ENCODE results near the gene LRFN4.

LRFN4 gene

DNA sequence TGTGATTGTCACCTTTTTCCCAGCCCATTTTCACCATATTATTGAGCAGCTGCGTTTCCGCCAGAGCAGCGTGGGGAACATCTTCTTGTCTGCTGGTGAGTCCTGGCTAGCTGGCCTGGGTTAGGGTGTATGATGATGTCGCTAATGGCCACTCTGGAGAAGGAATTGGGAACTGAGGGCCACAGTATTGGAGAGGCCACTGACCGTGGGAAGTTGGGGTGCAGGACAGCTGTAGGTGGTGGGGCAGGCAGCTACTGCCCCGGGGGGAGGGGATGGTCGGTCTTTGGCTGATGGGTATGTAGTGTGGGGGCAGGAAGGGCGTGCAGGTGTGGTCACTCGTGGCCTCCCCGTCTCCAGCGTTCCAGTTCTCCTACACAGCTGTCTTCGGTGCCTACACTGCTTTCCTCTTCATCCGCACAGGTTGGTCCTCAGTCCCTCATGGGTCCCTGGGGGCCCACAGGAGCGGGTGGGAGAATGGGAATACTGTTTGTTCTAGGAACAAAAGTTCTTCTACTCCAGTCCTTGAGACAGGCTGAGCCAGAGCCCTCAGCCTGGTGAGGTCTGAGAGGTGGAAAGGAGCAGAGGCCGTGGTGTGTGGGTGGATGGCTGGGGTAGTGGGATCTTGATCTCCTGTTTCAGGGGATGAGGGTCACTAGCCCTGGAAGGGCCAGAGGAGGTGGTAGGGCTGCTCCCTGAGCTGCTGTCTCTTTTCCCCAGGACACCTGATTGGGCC lies 11.6 kb upstream of the LRFN4 start:
- no peak for DNase-seq (ENCODE audit: low read depth)

DNA sequence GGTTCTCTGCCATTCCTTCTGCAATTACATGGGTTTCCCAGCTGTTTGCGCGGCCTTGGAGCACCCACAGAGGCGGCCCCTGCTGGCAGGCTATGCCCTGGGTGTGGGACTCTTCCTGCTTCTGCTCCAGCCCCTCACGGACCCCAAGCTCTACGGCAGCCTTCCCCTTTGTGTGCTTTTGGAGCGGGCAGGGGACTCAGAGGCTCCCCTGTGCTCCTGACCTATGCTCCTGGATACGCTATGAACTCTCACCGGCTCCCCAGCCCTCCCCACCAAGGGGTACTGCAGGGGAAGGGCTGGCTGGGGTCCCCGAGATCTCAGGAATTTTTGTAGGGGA lies 11.0 kb upstream of the LRFN4 start:
- DNase-seq (ENCODE audit: low read depth) = no peak

DNA sequence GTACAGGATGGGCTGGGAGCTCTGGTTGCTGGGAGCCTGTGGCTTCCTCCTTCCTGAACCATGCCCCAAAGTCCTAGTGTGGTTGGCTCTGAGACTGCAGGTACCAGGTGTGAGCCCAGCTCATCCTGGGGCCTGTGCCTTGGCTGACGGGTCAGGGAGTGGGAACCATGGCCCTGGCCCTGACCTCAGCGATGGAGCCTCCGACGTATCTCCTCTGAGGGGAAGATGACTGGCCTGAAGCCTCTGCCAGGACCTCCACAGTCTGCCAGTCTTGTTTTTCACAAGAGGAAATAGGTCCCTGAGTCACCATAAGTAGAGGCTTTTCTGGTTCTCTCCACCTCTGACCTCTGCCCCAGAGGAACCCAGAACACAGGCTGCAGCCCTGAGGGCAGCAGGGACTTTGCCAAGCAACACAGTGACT lies 10.2 kb upstream of the LRFN4 start:
- DNase-seq (ENCODE audit: low read depth) = no peak

DNA sequence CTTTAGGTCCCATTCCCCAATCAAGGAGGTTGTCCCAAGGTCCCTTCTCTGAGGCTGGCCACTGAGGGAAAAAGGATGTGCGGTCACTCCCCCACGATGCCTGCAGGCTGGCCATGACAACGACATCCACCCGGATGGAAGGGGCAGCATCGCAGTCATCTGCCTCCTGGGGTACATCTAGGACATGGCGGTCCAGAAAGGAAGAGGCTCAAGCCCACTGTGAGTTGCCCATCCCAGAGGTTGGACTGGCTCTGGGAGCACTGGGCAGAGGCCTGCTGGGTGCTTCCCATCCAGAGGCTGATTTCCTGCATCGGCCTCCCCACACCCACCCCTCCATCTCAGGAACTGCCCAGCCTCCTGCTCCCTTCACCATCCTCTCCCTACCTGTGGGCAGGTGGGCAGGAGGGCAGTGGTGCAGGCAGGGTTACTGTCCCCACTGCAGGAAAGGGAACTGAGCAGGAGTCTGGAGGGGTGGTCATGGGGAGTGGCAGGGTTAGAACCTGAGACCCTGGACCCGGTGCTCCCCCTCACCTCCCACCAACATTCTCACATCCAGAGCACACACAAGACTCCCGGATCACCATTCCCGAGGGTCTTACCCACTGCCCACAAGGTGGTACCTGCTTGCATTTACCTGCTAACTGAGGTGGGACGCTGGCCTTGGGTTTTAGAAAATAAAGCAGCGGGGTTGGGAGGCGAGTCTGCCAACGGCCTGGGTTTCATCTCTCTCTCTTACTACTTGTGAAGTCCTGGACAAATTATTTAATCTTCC lies 9.2 kb upstream of the LRFN4 start:
- DNase-seq (ENCODE audit: low read depth) = no peak

DNA sequence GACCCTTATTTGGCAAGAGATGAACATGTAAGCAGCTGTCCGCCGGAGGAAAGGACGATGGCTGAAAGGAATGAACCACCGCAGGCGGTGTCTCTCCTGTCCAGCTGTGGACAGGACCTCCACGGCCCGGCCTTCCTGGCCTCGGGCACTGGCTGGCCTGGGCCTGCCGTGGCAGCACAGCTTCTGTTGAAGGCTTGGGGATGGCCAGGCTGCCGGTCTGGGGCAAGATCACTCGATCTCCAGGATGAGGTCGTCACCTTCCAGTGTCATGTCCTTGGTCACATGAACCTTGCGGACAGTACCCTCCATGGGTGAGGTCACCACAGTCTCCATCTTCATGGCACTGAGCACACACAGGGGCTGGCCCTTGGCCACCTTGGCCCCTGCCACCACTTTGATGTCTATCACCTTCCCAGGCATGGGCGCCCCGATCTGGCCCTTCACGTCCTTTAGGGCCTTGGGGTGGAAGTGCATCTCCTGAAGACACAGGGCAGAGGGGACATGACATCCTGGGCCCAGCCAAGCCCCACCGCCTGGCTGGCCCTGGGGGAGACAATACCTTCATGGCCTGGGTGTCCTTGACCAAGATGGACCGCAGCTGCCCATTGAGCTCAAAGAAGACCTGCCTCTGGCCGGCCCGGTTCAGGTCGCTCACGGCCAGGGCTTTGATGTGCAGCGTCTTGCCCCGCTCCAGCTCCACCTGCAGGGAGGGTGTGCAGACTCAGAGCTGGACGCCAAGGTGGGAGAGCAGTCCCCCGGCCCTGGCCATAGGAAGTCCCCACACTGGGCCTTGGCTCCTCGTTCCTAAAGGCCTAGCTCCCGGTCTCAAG lies 8.0 kb upstream of the LRFN4 start:
- no peak for DNase-seq (ENCODE audit: low read depth)

DNA sequence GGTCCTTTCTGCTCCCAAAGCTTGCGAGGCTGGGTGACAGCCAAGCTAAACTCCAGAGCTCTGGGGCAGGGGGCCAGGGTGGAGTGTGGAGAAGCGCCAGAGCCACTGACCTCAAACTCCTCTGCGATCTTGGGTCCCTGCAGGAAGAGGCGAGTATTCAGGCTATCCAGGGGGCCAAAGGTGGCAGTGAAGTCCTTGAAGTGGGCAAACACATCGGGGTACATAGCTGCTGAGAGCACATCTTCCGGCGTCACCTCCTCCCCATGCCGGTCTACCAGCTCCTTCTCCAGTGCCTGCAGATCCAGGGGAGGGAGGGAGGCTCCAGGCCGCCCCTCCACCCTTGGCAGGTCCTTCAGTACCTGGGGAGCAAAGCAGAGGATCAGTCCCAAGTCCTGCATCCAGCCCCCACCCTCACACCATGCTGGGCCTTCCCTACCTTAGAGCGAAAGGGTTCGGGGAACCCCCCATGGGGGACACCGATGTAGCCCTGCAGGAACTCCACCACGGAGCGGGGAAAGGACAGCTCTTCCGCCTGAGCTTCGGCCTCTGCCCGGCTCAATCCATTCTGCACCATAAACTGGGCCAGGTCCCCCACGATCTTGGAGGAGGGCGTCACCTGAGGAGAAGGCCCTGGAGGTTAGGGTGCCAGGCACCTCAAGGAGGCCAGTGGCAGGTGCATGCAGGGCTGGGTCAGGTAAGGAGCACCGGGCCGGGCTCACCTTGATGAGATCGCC lies 7.2 kb upstream of the LRFN4 start:
- no peak for DNase-seq (ENCODE audit: low read depth)

DNA sequence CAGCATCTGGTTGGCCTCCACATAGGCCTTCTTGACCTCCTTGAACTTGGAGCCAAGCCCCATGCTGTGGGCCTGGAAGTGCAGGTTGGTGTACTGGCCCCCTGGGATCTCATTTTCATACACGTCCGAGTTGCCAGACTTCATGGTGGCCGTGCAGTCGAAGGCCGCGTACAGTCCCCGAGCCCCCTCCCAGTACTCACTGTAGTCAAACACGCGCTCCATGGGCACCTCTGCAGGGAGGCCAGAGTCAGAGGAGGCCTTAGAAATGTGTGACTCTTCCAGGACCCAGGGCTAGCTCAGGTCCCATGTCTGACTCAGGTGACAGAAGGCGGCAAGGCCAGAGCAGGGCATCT lies 6.7 kb upstream of the LRFN4 start:
- DNase-seq (ENCODE audit: low read depth) = no peak

DNA sequence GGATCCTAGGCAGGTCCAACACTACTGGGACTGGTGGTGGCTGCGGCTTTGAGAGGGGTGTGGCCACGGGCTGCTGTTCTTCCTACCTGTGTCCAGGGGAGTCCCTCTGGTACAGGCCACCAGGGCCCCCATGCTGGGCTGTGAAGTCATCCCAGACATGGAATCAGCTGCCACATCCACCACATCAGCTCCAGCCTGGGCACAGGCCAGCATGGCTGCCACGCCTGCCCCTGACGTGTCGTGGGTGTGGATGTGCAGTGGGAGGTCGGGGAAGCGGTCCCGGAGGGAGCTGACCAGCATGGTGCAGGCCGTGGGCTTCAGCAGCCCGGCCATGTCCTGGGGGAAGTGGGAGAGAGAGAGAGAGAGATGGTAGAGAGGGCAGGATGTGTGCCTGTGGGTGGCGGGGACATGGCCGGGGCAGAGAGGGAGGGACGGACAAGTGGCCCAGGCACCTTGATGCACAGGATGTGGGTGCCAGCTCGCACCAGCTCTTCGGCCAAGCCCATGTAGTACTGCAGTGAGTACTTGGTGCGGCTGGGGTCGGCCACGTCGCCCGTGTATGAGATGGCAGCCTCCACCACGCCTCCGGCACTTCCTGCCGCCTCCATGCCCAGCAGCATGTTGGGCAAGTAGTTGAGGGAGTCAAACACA lies 6.2 kb upstream of the LRFN4 start:
- no peak for DNase-seq (ENCODE audit: low read depth)

DNA sequence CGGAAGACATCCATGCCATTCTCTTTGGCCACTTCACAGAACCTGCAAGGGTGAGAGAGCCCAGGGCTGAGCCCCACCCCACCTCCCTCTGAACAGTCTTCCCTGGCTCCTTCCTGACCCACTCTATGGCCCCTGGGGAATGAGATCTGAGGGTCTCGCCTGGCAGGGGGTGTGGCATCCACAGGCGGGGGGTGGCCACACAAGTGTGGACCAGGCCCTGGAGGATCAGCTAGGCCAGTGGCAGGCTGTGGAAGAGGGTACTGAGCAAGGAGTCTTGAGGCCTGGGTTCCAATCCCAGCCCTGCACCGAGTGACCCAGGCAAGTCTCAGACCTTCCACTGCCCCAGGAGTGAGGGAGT lies 5.6 kb upstream of the LRFN4 start:
- no peak for DNase-seq (ENCODE audit: low read depth)

DNA sequence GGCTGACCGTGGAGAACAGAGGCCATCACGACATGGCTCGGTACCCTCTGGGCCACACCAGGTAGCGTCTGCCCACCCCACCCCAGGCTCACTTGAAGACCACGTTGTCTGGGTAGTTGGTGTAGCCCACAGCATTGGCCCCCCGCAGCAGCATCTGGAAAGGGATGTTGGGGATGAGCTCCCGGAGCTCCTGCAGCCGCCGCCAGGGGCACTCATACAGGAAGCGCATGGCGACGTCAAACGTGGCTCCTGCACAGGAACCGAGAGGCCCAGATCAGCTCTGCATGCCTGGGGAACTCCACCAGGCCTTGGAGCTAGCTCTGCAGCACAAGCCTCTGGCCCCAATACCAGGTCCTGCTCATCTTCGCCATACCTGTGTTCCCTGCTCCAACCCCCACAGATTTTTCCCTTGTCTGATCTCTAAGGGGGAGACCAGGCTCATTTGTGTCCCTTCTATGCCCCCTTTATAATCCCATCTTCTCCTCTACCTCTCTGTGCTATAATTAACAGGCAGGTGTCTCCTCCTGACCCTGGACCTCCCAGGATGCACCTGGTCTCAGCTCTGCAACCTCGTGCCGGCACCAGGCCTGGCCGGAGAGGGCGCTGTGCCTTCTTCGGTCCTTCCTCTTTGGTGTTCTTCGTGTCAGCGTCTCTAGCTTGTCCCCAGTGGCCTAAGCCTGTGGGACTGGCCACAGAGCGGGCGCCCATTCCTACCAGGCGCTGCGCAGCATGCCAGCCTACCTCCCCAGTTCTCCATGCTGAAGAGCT lies 5.0 kb upstream of the LRFN4 start:
- DNase-seq (ENCODE audit: low read depth) = no peak

DNA sequence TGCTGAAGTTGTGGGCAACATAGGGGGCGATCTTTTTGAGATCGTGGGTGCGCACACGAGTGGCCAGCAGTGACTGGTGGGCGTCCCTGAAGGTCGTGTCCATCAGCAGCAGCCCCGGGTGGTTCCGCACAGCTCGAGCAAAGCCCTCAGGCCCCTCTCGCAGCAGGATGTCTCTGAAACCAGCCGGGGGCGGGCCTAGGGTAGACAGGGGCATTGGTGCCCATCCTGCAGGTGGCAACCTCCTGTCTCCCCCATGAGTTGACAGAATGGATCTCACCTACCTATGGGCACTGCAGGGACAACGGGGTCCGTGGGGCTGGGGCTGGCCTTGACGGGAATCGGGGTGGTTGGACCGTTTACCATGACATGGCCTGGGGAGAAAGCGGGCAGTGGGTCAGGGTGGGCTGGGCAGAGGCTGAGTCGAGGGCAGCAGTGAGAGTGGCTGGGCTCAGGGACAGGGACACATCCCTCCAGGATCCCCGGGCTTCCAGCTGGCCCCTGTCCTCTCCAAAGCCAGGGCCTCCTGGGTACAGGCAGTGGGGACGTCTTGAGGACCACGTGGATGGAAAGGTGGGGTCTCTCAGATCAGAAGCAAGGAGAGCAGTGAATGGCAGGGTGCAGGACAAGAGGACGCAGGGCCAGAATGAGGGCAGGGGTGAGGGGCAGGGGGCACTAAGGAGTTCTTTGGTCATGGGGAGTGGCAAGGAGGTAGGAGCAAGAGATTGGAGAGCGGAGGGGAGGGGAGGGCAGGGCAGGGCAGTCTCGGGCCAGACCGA lies 4.2 kb upstream of the LRFN4 start:
- no peak for DNase-seq (ENCODE audit: low read depth)

DNA sequence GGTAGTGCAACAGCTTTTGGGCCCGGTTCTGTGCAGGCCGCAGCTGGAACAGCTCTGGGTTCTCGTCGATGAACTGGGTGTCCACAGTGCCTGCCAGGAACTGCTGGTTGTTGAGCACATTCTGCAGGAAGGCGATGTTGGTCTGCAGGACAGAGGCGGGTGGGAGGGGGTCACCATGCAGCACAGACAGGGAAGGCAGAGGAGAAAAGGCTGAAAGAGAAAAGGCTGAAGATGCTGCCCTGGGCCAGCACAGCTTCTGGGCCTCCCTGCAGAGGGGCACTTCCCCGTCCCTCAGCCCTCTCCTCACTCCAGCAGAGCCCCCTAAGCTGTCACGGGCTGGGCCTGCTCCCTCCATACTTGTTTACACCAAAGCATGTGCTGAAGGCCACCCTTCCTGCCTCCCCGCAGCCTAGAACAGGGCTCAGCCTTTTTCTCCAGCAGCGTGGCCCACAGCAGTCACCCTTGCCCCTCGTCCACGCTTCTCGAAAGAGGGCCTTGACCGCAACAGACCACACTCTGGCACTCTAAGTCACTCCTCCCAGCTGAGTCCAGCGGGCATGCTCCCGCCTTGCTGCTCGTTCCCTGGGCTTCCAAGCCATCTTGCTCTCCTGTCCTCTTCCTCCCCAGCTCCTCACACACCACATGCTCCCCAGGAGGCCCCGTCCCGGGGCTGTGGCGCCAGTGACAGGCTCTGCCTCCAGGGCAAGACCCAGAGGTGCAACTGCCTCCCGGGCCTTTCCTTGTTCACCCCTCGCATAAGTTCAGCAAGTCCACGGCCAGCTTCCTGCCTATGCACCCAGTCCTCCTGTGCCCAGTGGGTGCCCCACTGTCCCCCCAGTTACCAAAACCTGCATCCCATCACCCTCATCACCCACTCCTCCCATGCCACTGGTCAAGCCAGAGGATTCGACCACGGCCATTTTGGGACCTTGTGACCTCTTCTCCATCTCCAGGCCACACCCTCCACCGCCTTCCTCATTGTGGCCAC lies 3.3 kb upstream of the LRFN4 start:
- no peak for DNase-seq (ENCODE audit: low read depth)

DNA sequence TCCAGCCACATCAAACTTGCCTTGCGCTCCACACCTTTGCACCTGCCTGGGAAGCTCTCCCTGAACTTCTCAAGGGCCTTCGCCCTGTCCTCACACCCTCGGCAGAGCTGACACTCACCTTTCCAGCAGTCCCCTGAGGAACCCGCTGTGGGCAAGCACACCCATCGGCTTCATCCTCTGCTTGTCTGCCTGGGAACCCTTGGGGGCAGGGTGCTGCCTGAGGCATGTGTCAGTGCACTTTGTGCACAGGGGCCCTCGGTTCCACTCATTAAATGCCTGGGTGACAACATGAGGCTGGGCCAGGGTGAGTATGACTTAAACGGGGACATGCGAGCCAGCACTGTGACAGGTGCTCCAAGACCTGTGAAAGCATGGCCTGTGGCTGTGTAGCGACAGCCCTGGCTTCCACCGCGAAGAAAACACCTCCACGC lies 2.6 kb upstream of the LRFN4 start:
- no peak for DNase-seq (ENCODE audit: low read depth)

DNA sequence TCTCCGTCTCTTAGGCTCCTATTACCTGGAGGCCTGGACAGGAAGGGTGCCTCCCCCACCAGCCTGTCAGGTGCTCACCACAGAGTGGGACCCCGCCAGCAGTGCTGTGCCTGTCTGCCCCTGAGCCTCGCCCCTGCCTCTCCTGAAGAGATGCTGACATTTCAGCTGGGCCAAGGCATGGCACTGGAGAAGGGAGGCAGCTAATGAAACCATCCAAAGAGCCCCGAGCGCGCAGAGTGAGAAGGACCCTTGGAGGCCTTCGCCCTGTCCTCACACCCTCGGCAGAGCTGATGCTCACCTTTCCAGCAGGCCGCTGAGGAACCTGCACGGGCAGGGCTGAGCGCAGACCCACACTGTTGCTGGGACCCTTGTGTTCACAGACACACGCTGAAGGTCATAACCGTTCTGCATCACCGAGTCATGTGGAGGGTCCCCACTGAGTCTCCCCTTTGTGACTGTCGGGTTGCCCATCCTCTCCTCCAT lies 2.1 kb upstream of the LRFN4 start:
- DNase-seq (ENCODE audit: low read depth) = no peak

DNA sequence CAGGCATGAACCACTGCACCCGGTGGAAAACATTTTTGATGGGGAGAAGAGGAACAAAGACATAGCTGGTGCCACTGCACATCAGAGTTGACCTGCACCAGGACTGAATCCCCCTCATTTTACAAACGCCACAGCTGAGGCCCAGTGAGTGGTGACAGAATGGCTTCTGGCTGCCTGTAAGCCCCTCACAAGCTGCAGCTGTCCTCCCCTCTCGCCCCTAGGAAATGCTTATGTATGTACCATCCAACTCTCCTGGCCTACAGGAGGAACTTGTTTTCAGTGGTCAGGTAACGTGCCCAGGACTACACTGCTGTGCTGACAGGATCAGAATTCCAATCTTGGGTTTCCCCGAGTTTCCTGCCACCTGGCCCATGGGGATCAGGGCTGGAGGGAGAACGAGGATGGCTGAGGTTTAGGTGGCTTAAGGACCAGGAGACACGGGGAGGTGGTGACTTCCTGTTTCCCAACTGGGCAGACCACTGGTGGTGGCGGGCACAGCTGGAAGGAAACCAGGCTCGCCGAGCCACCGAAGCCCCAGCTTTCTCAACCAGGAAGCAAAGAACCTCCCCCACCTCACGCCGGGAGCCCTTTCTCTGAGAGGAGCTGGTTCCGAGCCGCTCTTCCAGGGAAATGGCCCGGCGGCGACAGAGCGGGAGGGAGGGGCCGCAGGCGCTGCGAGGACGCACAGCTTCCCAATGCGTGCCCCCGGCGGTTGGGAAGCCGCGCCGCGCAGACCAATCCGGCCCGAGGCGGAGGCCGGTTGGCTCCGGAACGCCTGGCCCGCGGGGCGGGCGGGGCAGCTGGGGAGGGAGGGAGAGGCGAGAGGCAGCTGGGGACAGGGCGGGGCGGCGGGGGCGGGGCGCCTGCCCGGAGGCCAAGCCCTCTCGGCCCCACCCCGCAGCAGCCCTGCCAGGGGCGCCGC lies 1.0 kb upstream of the LRFN4 start:
- DNase-seq (ENCODE audit: low read depth) = peak; percentile 51

DNA sequence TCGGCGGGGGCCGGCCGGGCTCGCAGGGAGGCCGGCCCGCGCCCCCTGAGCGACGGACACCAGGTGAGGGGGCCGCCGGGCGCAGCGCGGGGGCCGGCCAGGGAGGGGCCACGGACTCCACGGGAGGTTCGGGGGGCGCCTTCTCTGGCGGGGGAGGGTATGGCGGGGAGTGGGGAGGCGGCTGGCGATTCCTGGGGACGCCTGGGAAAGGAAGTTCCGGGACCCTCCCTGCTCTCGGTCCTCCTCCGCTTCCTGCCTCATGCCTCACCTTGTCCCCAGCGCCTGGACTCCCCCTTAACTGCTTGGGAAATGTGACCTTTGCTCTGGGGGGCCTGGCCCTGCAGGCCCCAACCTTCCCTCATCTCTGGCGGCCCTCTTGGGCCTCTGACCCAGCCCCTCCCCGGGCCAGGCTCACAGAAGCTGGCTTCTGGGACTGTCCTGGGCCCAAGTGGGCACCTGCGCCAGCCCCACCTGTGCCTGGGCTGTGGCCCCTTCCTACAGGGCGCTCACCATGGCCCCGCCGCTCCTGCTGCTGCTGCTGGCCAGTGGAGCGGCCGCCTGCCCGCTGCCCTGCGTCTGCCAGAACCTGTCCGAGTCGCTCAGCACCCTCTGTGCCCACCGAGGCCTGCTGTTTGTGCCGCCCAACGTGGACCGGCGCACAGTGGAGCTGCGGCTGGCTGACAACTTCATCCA lies 516 bp downstream of the LRFN4 start:
- no peak for DNase-seq (ENCODE audit: low read depth)

DNA sequence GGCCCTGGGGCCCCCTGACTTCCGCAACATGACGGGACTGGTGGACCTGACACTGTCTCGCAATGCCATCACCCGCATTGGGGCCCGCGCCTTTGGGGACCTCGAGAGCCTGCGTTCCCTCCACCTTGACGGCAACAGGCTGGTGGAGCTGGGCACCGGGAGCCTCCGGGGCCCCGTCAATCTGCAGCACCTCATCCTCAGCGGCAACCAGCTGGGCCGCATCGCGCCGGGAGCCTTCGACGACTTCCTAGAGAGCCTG lies 992 bp downstream of the LRFN4 start:
- DNase-seq (ENCODE audit: low read depth) = no peak
